ENCODE results near the gene GLIS1. TPM values are rescaled to one million over a fixed set of nuclear protein-coding genes. Genes with fewer than 3 reads are reported as not detected.

Gene GLIS1
- total and polyA plus RNA-seq, 2 experiments from 2014 or later, result 0.26 to 0.31 TPM

DNA sequence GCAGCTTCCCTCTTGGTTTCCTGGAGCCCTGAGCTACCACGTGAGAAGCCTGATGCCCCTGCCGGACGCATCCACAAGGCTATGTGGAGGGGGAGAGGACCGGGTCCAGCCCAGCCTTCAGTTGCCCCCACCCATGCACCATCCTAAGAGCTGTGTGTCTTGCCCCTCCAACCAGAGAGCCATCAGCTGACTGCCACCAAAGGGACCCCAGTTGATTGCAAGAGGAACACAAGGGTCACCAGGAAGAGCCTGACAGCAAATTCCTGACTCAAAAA lies 81.5 kb downstream of the GLIS1 start (continued):
- TF ChIP-seq, protein P1, sequence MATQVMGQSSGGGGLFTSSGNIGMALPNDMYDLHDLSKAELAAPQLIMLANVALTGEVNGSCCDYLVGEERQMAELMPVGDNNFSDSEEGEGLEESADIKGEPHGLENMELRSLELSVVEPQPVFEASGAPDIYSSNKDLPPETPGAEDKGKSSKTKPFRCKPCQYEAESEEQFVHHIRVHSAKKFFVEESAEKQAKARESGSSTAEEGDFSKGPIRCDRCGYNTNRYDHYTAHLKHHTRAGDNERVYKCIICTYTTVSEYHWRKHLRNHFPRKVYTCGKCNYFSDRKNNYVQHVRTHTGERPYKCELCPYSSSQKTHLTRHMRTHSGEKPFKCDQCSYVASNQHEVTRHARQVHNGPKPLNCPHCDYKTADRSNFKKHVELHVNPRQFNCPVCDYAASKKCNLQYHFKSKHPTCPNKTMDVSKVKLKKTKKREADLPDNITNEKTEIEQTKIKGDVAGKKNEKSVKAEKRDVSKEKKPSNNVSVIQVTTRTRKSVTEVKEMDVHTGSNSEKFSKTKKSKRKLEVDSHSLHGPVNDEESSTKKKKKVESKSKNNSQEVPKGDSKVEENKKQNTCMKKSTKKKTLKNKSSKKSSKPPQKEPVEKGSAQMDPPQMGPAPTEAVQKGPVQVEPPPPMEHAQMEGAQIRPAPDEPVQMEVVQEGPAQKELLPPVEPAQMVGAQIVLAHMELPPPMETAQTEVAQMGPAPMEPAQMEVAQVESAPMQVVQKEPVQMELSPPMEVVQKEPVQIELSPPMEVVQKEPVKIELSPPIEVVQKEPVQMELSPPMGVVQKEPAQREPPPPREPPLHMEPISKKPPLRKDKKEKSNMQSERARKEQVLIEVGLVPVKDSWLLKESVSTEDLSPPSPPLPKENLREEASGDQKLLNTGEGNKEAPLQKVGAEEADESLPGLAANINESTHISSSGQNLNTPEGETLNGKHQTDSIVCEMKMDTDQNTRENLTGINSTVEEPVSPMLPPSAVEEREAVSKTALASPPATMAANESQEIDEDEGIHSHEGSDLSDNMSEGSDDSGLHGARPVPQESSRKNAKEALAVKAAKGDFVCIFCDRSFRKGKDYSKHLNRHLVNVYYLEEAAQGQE (IDR thresholded peaks at IDR 0.05; ENCODE audit: unreplicated experiment), result no peak

DNA sequence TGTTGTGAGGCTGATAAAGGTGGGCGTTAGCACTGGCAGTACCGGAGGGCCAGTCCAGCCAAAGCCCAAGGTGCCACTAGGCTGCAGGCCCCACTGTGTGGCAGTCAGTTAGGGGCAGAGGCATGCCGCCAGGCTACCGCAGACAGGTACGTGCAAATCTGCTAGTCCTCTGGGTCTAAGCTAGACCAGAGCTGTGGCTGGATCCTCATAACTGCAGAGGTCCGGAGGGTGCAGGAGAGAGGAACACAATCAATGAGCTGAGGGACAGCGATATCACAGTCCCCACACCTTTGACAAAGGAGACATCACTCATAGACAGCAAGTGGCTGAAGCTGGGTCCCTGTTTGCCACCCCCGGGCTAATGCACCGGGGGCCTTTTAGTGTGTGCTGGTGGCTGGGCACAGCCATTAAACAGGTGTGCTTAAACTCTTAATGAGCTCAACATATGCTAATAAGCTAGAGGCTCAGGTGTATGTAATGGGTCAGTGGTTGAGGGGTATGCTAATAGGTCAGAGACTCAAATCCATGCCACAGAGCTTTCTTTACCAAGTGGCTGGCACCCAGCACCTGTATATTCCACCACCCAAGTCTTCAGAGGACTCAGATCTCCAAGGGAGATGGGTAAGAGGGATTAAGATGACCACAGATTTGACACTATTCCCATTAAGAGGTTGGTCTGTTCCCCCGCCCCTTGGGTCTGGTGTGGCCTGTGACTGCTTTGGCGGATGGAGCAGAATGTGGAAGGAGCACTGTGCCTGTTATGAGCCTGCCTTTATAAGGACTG lies 82.0 kb downstream of the GLIS1 start:
- H4K20me1 ChIP-seq (replicated peaks; ENCODE audit: insufficient read depth), result no peaks in the 10 kb centered on the region
- H3K4me3 ChIP-seq, result no peak overlapping the region
- Mint-ChIP-seq H3K27me3 (ENCODE audit: insufficient read depth, low read depth, poor library complexity) (peaks cover 9% of the 10 kb centered on the region), H3K27ac (no peak overlapping the region), H3K4me3 (no peak overlapping the region), H3K36me3 (ENCODE audit: low read depth) (no peaks in the 10 kb centered on the region), H3K4me1 (peaks cover 21% of the 10 kb centered on the region), H3K9me3 (no peaks in the 10 kb centered on the region)
- ATAC-seq (no peak), DNase-seq (ENCODE audit: low spot score) (no peak)
- H3K4me1 ChIP-seq (ENCODE audit: insufficient read depth), result no peaks in the 10 kb centered on the region
- no peak overlapping the region for H3K4me2 ChIP-seq
- no peaks in the 10 kb centered on the region for H3K27me3 ChIP-seq (ENCODE audit: insufficient read depth)
- H3K79me2 ChIP-seq (replicated peaks; ENCODE audit: insufficient read depth), result no peaks in the 10 kb centered on the region
- H3K9me2 ChIP-seq (ENCODE audit: insufficient read depth), result no peaks in the 10 kb centered on the region
- no peak overlapping the region for H2AFZ ChIP-seq
- no peaks in the 10 kb centered on the region for H3K36me3 ChIP-seq (ENCODE audit: insufficient read depth)
- no peaks in the 10 kb centered on the region for H3F3A ChIP-seq (replicated peaks; ENCODE audit: low read depth)
- H3K27ac ChIP-seq (ENCODE audit: low read depth), result no peak overlapping the region
- TF ChIP-seq, protein P2, sequence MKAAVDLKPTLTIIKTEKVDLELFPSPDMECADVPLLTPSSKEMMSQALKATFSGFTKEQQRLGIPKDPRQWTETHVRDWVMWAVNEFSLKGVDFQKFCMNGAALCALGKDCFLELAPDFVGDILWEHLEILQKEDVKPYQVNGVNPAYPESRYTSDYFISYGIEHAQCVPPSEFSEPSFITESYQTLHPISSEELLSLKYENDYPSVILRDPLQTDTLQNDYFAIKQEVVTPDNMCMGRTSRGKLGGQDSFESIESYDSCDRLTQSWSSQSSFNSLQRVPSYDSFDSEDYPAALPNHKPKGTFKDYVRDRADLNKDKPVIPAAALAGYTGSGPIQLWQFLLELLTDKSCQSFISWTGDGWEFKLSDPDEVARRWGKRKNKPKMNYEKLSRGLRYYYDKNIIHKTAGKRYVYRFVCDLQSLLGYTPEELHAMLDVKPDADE (IDR thresholded peaks at IDR 0.05), result no peak
- TF ChIP-seq CREB1 (CRISPR knock-in tag; IDR thresholded peaks at IDR 0.05; ENCODE audit: low read depth), result no peak
- TF ChIP-seq POLR2AphosphoS5 (IDR thresholded peaks at IDR 0.05; ENCODE audit: low read depth), result no peak
- TF ChIP-seq, protein P3, sequence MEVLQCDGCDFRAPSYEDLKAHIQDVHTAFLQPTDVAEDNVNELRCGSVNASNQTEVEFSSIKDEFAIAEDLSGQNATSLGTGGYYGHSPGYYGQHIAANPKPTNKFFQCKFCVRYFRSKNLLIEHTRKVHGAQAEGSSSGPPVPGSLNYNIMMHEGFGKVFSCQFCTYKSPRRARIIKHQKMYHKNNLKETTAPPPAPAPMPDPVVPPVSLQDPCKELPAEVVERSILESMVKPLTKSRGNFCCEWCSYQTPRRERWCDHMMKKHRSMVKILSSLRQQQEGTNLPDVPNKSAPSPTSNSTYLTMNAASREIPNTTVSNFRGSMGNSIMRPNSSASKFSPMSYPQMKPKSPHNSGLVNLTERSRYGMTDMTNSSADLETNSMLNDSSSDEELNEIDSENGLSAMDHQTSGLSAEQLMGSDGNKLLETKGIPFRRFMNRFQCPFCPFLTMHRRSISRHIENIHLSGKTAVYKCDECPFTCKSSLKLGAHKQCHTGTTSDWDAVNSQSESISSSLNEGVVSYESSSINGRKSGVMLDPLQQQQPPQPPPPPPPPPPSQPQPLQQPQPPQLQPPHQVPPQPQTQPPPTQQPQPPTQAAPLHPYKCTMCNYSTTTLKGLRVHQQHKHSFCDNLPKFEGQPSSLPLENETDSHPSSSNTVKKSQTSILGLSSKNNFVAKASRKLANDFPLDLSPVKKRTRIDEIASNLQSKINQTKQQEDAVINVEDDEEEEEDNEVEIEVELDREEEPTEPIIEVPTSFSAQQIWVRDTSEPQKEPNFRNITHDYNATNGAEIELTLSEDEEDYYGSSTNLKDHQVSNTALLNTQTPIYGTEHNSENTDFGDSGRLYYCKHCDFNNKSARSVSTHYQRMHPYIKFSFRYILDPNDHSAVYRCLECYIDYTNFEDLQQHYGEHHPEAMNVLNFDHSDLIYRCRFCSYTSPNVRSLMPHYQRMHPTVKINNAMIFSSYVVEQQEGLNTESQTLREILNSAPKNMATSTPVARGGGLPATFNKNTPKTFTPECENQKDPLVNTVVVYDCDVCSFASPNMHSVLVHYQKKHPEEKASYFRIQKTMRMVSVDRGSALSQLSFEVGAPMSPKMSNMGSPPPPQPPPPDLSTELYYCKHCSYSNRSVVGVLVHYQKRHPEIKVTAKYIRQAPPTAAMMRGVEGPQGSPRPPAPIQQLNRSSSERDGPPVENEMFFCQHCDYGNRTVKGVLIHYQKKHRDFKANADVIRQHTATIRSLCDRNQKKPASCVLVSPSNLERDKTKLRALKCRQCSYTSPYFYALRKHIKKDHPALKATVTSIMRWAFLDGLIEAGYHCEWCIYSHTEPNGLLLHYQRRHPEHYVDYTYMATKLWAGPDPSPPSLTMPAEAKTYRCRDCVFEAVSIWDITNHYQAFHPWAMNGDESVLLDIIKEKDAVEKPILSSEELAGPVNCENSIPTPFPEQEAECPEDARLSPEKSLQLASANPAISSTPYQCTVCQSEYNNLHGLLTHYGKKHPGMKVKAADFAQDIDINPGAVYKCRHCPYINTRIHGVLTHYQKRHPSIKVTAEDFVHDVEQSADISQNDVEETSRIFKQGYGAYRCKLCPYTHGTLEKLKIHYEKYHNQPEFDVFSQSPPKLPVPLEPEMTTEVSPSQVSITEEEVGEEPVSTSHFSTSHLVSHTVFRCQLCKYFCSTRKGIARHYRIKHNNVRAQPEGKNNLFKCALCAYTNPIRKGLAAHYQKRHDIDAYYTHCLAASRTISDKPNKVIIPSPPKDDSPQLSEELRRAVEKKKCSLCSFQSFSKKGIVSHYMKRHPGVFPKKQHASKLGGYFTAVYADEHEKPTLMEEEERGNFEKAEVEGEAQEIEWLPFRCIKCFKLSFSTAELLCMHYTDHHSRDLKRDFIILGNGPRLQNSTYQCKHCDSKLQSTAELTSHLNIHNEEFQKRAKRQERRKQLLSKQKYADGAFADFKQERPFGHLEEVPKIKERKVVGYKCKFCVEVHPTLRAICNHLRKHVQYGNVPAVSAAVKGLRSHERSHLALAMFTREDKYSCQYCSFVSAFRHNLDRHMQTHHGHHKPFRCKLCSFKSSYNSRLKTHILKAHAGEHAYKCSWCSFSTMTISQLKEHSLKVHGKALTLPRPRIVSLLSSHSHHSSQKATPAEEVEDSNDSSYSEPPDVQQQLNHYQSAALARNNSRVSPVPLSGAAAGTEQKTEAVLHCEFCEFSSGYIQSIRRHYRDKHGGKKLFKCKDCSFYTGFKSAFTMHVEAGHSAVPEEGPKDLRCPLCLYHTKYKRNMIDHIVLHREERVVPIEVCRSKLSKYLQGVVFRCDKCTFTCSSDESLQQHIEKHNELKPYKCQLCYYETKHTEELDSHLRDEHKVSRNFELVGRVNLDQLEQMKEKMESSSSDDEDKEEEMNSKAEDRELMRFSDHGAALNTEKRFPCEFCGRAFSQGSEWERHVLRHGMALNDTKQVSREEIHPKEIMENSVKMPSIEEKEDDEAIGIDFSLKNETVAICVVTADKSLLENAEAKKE (CRISPR knock-in tag; IDR thresholded peaks at IDR 0.05), result no peak
- TF ChIP-seq, protein P1 (IDR thresholded peaks at IDR 0.05; ENCODE audit: unreplicated experiment), result no peak
- TF ChIP-seq STAT1 (IDR thresholded peaks at IDR 0.05; ENCODE audit: unreplicated experiment), result no peak
- no peak for TF ChIP-seq JUNB (IDR thresholded peaks at IDR 0.05; ENCODE audit: unreplicated experiment)
- no peak for TF ChIP-seq EZH2 (IDR thresholded peaks at IDR 0.05; ENCODE audit: low read depth, unreplicated experiment)
- TF ChIP-seq NANOG (IDR thresholded peaks at IDR 0.05; ENCODE audit: borderline replicate concordance), result no peak

Data from GM23338 (cell line).